A549 (cell line): Measurements from ENCODE around the gene LATS1.

Experiments
- CTCF ChIP-seq: fragments of >200 bp; sonication (Bioruptor Twin); formaldehyde crosslinking; IDR thresholded peaks from 3 replicates; pipeline ENCODE4 v1.5.1; 2016
- ESRRA ChIP-seq: fragments of 150-350 bp; IDR thresholded peaks from 2 replicates; pipeline ENCODE4 v1.6.1; 2014; ENCODE audit warnings: mild to moderate bottlenecking, low read length, borderline replicate concordance
- KDM1A ChIP-seq: fragments of 200-600 bp; sonication (generic); IDR thresholded peaks from 2 replicates; pipeline ENCODE4 v1.6.1; 2016; ENCODE audit warnings: low read depth, mild to moderate bottlenecking
- MAX ChIP-seq: IDR thresholded peaks from 2 replicates; pipeline ENCODE4 v1.6.1; 2012
- MYC ChIP-seq: IDR thresholded peaks from 2 replicates; pipeline ENCODE4 v1.6.1; 2012; ENCODE audit warnings: mild to moderate bottlenecking, inconsistent platforms, low read length, improper control_type of control experiment, borderline replicate concordance
- RARB ChIP-seq: fragments of 250-450 bp; sonication (Bioruptor Pico); IDR thresholded peaks from 2 replicates; pipeline ENCODE4 v1.8.0; 2021; ENCODE audit warnings: mild to moderate bottlenecking, moderate library complexity
- REST ChIP-seq: fragments of 200-600 bp; sonication (generic); IDR thresholded peaks from 2 replicates; pipeline ENCODE4 v1.6.1; 2016; ENCODE audit warnings: antibody characterized with exemption, mild to moderate bottlenecking, moderate library complexity
- SMC3 ChIP-seq: fragments of >200 bp; sonication (Bioruptor Twin); formaldehyde crosslinking; IDR thresholded peaks from 3 replicates; pipeline ENCODE4 v1.6.1; 2018; ENCODE audit warnings: inconsistent platforms
- ZNF302 ChIP-seq: fragments of 250-450 bp; sonication (Bioruptor Pico); IDR thresholded peaks from 2 replicates; pipeline ENCODE4 v1.9.0; 2021; ENCODE audit warnings: inconsistent platforms, mild to moderate bottlenecking, moderate library complexity

- TF ChIP-seq CTCF (no peak), MYC (no peak), RARB (CRISPR knock-in tag) (no peak), SMC3 (no peak), KDM1A (no peak), MAX (no peak), REST (no peak), ZNF302 (no peak), ESRRA (no peak)
These were observed 38.3 kb upstream of the LATS1 start for GRCh38 chr6:149756261-149756636.
